ENCODE results near the gene COMMD4.

DNA sequence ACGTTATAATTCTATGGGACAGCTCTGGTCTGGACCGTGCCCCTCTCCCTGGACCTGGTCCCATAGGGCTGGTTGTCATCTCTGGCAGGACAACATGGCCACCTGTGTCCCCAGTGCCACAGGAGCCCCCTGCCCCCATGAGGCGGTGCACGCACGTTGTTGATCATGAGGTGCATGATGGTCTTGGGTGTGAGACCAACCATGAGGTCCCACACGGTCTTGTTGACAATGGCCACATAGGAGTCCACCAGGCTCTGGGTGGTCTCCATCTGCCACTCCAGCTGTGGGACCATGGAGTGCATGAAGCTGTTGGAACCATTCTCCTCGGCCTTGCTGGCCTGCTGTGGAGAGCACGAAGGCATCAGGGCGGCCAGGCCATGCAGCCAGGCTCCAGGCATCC is 33.5 kb upstream of the COMMD4 start:
- TF ChIP-seq ZNF274 (IDR thresholded peaks at IDR 0.05; ENCODE audit: low read depth, low read length) (no peak), SUZ12 (IDR thresholded peaks at IDR 0.05; ENCODE audit: extremely low read depth, insufficient read depth, insufficient read length) (no peak), YY1 (IDR thresholded peaks at IDR 0.05; ENCODE audit: insufficient read depth, insufficient read length) (no peak)

All from NT2/D1 (cell line).